Neural progenitor cell (in vitro differentiated cells): ENCODE data around the gene BLCAP.

ENCODE experiments used
- CTCF ChIP-seq: fragments of 200-600 bp; sonication (generic); IDR thresholded peaks from 2 replicates; pipeline ENCODE4 v1.5.1; 2017; ENCODE audit warnings: antibody characterized with exemption, mild to moderate bottlenecking
- EZH2 ChIP-seq: fragments of 200-600 bp; sonication (generic); IDR thresholded peaks from 2 replicates; pipeline ENCODE4 v1.6.1; 2017; ENCODE audit warnings: antibody characterized with exemption, mild to moderate bottlenecking, moderate library complexity

GRCh38 chr20:37544386-37544785 lies 16.7 kb upstream of the BLCAP start:
- TF ChIP-seq CTCF: no peak
- TF ChIP-seq EZH2: no peak
